Sigmoid colon (tissue), 7 donors: Measurements from ENCODE around the gene BTN1A1. TPM values are rescaled to one million over a fixed set of nuclear protein-coding genes. Genes with fewer than 3 reads are reported as not detected.

Experiments used
- DNase-seq: peaks from one replicate; pipeline ENCODE4 v3.0.0-alpha.2; 2019
- H3K27ac ChIP-seq, 4 donors: fragments of 200-600 bp; sonication (generic); one replicate each; pipeline ENCODE4 v1.5.1; 2016 to 2019; ENCODE audit warnings: mild to moderate bottlenecking in 1 of 4
- H3K27me3 ChIP-seq, 3 donors: fragments of 200-600 bp; sonication (generic); one replicate each; pipeline ENCODE4 v1.5.1; 2019; ENCODE audit warnings: mild to moderate bottlenecking in 1 of 3
- H3K36me3 ChIP-seq, 4 donors: fragments of 200-600 bp; sonication (generic); one replicate each; pipeline ENCODE4 v1.5.1; 2016 to 2019
- H3K4me1 ChIP-seq, 4 donors: fragments of 200-600 bp; sonication (generic); one replicate each; pipeline ENCODE4 v1.5.1; 2017 to 2019
- H3K4me3 ChIP-seq, 4 donors: fragments of 200-600 bp; sonication (generic); one replicate each; pipeline ENCODE4 v1.5.1; 2017 to 2019; ENCODE audit warnings: mild to moderate bottlenecking in 2 of 4, moderate library complexity in 1 of 4
- H3K9me3 ChIP-seq, 4 donors: fragments of 200-600 bp in 3 of 4; sonication (generic) in 3 of 4; one replicate each; pipeline versions ENCODE4 v1.5.1 to v1.6.1; 2013 to 2019
- EP300 ChIP-seq, 4 donors: sonication (generic); formaldehyde crosslinking; IDR thresholded peaks; one replicate each; pipeline ENCODE4 v1.6.1; 2017; ENCODE audit warnings: antibody characterized with exemption in 4 of 4
- POLR2A ChIP-seq, 2 donors: fragments of 450-650 bp; IDR thresholded peaks; one replicate each; pipeline ENCODE4 v1.6.1; 2016; ENCODE audit warnings: antibody characterized with exemption in 2 of 2, mild to moderate bottlenecking in 2 of 2, moderate library complexity in 2 of 2
- POLR2AphosphoS5 ChIP-seq, 4 donors: sonication (generic); formaldehyde crosslinking; IDR thresholded peaks; one replicate each; pipeline ENCODE4 v1.6.1; 2017; ENCODE audit warnings: antibody characterized with exemption in 4 of 4
- WGBS, 2 donors: extraction: QIAGEN DNeasy Blood & Tissue Kit; methylation state at CpG; one replicate each; pipeline ENCODE4 v1.1.7; 2013; 5-methylcytosine and 5-hydroxymethylcytosine counted together
- intact Hi-C: fragments of 100-400 bp; cut with DNase I; formaldehyde crosslinking; loops from one replicate; pipeline ENCODE4 v1.15.1; 2023
- polyA plus RNA-seq, 3 donors: library from polyadenylated mRNA; stranded (reverse); fragments of 200-250 nt; gene quantifications; one replicate each; pipeline ENCODE4 v1.2.3, GENCODE V29; 2013
- total RNA-seq, 4 donors: library from RNA; depleted of rRNA; stranded (reverse); fragments of >200 nt; gene quantifications; one replicate each; pipeline ENCODE4 v1.1.0, GENCODE V29; 2016
- TF ChIP-seq, protein P1 (sequence below), 4 experiments: fragments of 450-650 bp in 3 of 4; fragments of 200-600 bp in 1 of 4; IDR thresholded peaks; one replicate each; pipeline ENCODE4 v1.5.1; 2016 to 2019; ENCODE audit warnings: antibody characterized with exemption in 4 of 4, mild to moderate bottlenecking in 3 of 4, moderate library complexity in 2 of 4
- donor health status: healthy with polysubstance abuse.
- donor health status: Bipolar disorder and iron deficiency.
- donor health status: healthy.

Gene BTN1A1
- total and polyA plus RNA-seq, 7 donors: 0.20 to 0.28 TPM; not detected in 5

DNA sequence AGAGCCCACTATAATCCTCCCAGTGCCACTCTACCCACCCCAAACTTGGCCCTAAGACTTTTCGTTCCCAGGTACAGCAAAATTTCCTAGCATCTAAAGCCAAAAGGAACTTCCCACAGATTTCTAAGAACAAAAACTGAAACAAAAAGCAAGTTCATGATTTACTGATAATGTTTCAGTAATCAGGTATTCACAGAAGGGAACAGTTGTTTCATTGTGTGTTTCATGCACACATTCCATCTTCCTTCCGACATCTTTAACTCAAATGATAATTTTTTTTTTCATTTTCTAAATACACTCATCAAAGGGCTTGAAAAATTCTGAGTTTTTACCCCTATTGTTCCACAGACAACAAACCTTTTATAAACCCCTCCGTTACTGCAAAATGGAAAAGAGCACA, 6.0 kb upstream of the BTN1A1 start:
- Histone ChIP-seq H3K4me3 (no peak overlapping the region), H3K27ac (no peak overlapping the region), H3K27me3 (no peaks in the 10 kb centered on the region), H3K36me3 (no peaks in the 10 kb centered on the region), H3K9me3 (no peaks in the 10 kb centered on the region), H3K4me1 (no peaks in the 10 kb centered on the region)
- WGBS, 2 donors: 88% methylated on average over 3 of the region's 3 CpGs
- TF ChIP-seq EP300 (IDR thresholded peaks at IDR 0.05): no peak
- no peak for TF ChIP-seq POLR2AphosphoS5 (IDR thresholded peaks at IDR 0.05)
- TF ChIP-seq, protein P1, sequence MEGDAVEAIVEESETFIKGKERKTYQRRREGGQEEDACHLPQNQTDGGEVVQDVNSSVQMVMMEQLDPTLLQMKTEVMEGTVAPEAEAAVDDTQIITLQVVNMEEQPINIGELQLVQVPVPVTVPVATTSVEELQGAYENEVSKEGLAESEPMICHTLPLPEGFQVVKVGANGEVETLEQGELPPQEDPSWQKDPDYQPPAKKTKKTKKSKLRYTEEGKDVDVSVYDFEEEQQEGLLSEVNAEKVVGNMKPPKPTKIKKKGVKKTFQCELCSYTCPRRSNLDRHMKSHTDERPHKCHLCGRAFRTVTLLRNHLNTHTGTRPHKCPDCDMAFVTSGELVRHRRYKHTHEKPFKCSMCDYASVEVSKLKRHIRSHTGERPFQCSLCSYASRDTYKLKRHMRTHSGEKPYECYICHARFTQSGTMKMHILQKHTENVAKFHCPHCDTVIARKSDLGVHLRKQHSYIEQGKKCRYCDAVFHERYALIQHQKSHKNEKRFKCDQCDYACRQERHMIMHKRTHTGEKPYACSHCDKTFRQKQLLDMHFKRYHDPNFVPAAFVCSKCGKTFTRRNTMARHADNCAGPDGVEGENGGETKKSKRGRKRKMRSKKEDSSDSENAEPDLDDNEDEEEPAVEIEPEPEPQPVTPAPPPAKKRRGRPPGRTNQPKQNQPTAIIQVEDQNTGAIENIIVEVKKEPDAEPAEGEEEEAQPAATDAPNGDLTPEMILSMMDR (IDR thresholded peaks at IDR 0.05): no peak
- TF ChIP-seq POLR2A (IDR thresholded peaks at IDR 0.05): no peak
- no peak for DNase-seq
- intact Hi-C loops: no loop called here

DNA sequence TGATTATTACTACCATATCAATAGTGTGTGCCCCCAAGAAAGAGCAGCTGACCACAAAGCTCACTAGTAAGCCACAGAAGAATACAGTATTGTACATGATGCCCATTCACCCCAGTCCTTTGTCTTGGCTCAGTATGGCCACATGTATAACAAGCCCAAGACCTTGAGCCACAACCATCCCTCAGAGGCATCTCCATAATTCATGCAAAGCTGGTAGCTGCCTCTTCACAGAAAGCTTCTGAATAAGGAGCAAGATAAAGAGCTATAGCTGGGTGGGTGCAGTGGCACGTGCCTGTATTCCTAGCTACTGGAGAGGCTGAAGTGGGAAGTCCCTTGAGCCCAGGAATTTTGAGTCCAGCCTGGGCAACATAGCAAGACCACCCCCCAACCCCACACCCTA, 4.8 kb upstream of the BTN1A1 start:
- no peak overlapping the region for H3K4me3 ChIP-seq
- H3K27me3 ChIP-seq: peaks cover 0 to 2% (median 0%) of the 10 kb centered on the region in 3 donors
- no peaks in the 10 kb centered on the region for H3K9me3 ChIP-seq
- no peak for DNase-seq
- 88 to 92% methylated on average over 1 of the region's 1 CpG for WGBS, 2 donors
- intact Hi-C loops: no loop called here
- H3K27ac ChIP-seq: no peak overlapping the region
- TF ChIP-seq POLR2AphosphoS5 (IDR thresholded peaks at IDR 0.05) (no peak), POLR2A (IDR thresholded peaks at IDR 0.05) (no peak), EP300 (IDR thresholded peaks at IDR 0.05) (no peak)
- TF ChIP-seq, protein P1 (IDR thresholded peaks at IDR 0.05): no peak
- H3K36me3 ChIP-seq: no peaks in the 10 kb centered on the region
- no peaks in the 10 kb centered on the region for H3K4me1 ChIP-seq

DNA sequence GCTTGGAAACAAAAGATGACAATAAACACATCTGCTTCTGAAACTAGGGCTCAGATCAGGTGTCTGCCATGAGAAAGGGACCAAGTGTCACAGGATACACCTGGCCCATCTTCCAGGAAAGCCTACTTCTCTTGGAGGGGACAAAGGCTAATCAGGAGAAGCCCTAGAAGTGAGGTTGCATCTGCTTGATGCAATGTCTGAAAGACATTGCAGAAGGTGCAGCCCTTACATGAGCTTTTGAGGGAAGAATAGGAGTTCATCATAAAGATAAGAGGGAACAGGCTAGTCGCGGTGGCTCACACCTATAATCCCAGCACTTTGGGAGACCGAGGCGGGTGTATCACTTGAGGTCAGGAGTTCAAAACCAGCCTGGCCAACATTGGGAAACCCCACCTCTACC, 2.5 kb upstream of the BTN1A1 start:
- intact Hi-C loops: no loop called here
- Histone ChIP-seq H3K9me3 (no peaks in the 10 kb centered on the region), H3K27me3 (peaks cover 0 to 25% (median 11%) of the 10 kb centered on the region in 3 donors), H3K27ac (no peak overlapping the region), H3K4me3 (no peak overlapping the region), H3K4me1 (peaks cover 0 to 12% (median 11%) of the 10 kb centered on the region in 4 donors), H3K36me3 (no peaks in the 10 kb centered on the region)
- 80 to 83% methylated on average over 4 of the region's 4 CpGs for WGBS, 2 donors
- TF ChIP-seq POLR2AphosphoS5 (IDR thresholded peaks at IDR 0.05): no peak
- no peak for TF ChIP-seq EP300 (IDR thresholded peaks at IDR 0.05)
- no peak for TF ChIP-seq POLR2A (IDR thresholded peaks at IDR 0.05)
- TF ChIP-seq, protein P1 (IDR thresholded peaks at IDR 0.05): no peak
- DNase-seq: no peak

DNA sequence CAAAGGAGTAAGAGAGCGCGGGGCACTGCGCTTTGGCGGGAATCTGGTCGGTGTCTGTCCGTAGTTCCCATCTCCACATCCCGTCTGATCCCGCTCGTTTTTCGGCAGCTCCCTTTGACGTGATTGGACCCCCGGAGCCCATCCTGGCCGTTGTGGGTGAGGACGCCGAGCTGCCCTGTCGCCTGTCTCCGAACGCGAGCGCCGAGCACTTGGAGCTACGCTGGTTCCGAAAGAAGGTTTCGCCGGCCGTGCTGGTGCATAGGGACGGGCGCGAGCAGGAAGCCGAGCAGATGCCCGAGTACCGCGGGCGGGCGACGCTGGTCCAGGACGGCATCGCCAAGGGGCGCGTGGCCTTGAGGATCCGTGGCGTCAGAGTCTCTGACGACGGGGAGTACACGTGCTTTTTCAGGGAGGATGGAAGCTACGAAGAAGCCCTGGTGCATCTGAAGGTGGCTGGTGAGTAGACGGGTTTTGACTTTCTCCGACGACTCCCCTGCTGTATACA, 1.4 kb downstream of the BTN1A1 start:
- intact Hi-C loops: no loop called here
- peaks cover 0 to 44% (median 17%) of the 10 kb centered on the region in 3 donors for H3K27me3 ChIP-seq

More for the DNA sequence above, 1.4 kb downstream of the BTN1A1 start:
- Histone ChIP-seq H3K4me3 (peak overlapping the region in 3 of 4 donors; percentile 28 to 36 (median 32)), H3K4me1 (peaks cover 0 to 12% (median 11%) of the 10 kb centered on the region in 4 donors), H3K36me3 (no peaks in the 10 kb centered on the region), H3K9me3 (no peaks in the 10 kb centered on the region), H3K27ac (no peak overlapping the region)
- DNase-seq: peak; percentile 64
- TF ChIP-seq POLR2A (IDR thresholded peaks at IDR 0.05) (no peak), POLR2AphosphoS5 (IDR thresholded peaks at IDR 0.05) (peak in 2 of 4 donors; percentile 16 to 39)
- TF ChIP-seq, protein P1 (IDR thresholded peaks at IDR 0.05): no peak
- 6 to 8% methylated on average over 49 of the region's 49 CpGs for WGBS, 2 donors
